ENCODE results near the gene HIVEP2. TPM values are rescaled to one million over a fixed set of nuclear protein-coding genes. Genes with fewer than 3 reads are reported as not detected.
A peak's percentile ranks its signal among the peaks of the same experiment; 100 is the strongest.

The HIVEP2 gene
- total RNA-seq, 2 donors from 2014 or later, result 23.8 to 33.1 TPM

DNA sequence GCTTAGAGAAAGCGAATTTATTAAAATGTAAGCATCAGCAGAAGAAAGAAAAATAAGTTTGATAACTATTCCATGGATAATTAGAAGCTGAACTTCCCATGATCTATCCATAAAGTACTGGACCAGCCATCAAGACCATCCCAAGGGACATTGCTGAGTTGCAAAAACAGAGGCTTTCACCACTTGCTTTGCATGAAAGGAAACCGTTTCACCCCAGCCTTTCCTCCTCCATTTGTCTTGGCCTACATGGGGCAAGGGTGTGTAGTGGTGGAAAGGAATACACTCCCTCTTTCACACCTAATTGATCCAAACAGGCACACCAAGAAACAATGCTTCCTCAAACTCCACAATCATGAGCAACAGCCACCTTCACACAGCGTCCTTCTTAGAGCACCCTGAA lies 10.4 kb downstream of the HIVEP2 start:
- H3K9me3 Mint-ChIP-seq, result peaks cover 0 to 6% of the 10 kb centered on the region in 2 donors
- no peak for DNase-seq (ENCODE audit: low spot score in 2 of 2)
- no peak for ATAC-seq
- peak overlapping the region; percentile 76 to 90 for H3K27ac Mint-ChIP-seq
- H3K36me3 Mint-ChIP-seq, result peaks cover 0 to 38% of the 10 kb centered on the region in 2 donors

DNA sequence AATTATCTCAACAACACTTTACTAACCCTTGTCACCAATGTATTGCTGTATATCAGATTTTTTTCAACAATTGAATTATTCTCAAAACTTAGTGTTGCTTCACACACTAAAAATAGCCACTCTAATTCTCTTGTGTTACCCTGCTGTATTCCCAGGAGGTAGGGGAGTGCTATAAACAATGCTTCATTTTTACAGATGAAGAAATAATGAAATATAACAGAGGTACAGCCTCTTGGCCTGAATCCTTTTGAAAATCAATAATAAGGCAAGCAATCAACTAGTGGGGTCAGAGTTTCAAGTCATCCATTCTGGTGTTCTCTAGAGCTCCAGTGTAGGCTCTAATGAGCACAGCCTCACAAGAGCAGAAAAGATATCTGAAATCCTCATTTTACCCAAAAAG lies 10.9 kb downstream of the HIVEP2 start:
- H3K36me3 Mint-ChIP-seq, result peaks cover 0 to 38% of the 10 kb centered on the region in 2 donors
- peaks cover 0 to 6% of the 10 kb centered on the region in 2 donors for H3K9me3 Mint-ChIP-seq
- ATAC-seq (no peak), DNase-seq (ENCODE audit: low spot score in 2 of 2) (no peak)
- H3K27ac Mint-ChIP-seq, result peak overlapping the region in 1 of 2 donors; percentile 76

DNA sequence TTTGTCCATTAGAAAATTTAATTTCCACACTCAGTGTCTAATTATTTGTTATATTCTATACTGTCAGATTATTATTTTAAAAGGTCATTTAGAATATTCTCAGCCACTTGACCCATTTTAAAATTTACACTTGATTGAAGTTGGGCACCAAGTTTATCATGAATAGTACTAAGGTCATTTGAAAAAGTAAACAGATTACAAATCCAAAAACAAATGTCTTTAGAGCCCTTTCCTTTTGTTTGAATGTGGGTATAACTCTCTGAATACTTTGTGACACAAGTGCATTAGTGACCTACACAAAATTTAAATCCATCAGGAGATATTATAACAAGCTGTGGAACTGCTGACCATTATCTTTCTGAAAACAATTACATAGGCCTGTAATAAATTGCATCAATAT lies 11.3 kb downstream of the HIVEP2 start:
- DNase-seq (ENCODE audit: low spot score in 2 of 2) (no peak), ATAC-seq (no peak)
- Mint-ChIP-seq H3K9me3 (peaks cover 0 to 6% of the 10 kb centered on the region in 2 donors), H3K36me3 (peaks cover 0 to 38% of the 10 kb centered on the region in 2 donors), H3K27ac (peak overlapping the region; percentile 9 to 76)

DNA sequence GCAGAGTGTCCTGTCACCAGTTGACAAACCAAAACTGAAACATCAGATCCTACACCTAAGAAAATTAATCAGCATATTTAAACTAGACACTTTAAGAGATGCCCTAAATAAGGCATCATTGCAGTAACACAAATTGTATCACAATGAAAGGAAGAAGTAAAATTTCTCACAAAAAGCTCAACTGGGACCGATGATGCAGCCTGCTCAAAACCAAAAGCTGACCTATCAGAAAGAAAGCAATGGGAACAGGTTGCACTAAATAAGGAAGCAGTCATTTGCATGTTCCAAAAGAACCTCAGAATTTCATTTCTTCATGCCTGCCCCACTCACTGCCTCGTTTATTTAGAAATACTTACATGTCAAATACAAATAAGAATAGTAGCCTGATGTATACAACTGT lies 12.1 kb downstream of the HIVEP2 start:
- DNase-seq (ENCODE audit: low spot score in 2 of 2) (no peak), ATAC-seq (peak; percentile 16 to 20)
- Mint-ChIP-seq H3K36me3 (peaks cover 0 to 31% of the 10 kb centered on the region in 2 donors), H3K9me3 (peaks cover 0 to 5% of the 10 kb centered on the region in 2 donors), H3K27ac (peak overlapping the region; percentile 71 to 81)

DNA sequence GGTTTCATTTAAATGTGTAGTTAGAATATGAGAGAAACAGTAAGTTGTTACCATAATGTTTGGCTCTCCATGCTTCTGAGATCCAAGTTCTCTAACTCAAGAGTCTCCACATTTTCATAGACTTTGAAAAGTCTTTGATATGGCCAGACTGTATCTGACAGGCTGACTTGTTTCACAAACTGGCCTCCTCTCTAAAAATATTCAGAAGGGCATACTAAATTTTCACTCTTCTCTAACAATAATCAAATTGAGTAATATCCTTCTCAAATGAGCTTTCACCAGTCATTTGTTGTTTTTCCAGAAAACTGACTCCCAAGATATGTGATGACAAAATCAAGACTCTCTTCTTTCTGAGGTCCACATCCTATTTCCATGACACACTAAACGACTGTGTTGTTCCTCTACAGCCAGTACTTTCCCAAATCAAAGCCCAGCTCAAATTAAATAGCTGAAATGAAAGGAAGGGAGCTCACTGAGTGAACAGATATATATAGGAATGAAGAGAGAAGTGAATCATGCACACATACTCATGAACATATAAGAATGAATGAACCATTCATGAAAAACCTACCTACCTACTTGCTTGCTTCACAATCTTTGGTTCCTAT lies 15.1 kb downstream of the HIVEP2 start:
- DNase-seq (ENCODE audit: low spot score in 2 of 2) (no peak), ATAC-seq (peak; percentile 31 to 62)
- H3K9me3 Mint-ChIP-seq, result no peaks in the 10 kb centered on the region
- H3K36me3 Mint-ChIP-seq, result peaks cover 14 to 22% of the 10 kb centered on the region in 2 donors
- H3K27ac Mint-ChIP-seq, result peak overlapping the region; percentile 97 to 99

DNA sequence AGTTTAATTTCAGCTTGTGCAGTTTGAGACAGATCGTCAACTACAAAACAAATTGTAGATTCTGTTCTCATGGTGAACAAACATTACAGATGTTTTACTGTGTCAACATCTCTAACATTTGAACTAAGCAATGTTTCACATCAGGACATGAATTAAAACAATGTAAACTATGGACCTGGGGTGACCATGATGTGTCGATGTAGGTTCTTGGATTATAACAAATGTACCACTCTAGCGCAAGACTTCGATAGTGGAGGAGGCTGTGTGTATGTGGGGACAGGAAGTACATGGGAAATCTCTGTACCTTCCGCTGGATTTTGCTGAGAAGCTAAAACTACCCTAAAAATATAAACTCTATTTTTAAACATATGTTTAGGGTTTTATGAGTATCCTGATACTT lies 17.1 kb downstream of the HIVEP2 start:
- Mint-ChIP-seq H3K9me3 (no peaks in the 10 kb centered on the region), H3K27ac (peak overlapping the region; percentile 97 to 99), H3K36me3 (peaks cover 14 to 17% of the 10 kb centered on the region in 2 donors)
- no peak for ATAC-seq
- DNase-seq (ENCODE audit: low spot score in 2 of 2), result no peak

DNA sequence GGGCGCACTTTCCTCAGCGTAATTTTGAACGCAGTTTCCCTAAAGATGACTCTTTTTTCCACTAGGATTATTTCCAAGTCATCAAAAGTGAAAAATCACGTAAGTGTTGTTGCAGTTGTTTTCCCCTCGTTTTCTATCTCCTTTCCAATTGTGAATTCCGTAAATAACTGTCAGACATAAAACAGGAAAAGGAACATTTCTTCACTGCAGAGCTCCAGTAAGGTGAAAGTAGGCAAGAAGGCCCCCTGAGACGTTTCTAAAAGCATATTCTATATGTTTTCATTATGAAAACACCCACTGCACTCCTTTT lies 17.8 kb downstream of the HIVEP2 start:
- peaks cover 14 to 17% of the 10 kb centered on the region in 2 donors for H3K36me3 Mint-ChIP-seq
- H3K27ac Mint-ChIP-seq, result peak overlapping the region; percentile 97 to 99
- H3K9me3 Mint-ChIP-seq, result no peaks in the 10 kb centered on the region
- DNase-seq (ENCODE audit: low spot score in 2 of 2) (no peak), ATAC-seq (no peak)

DNA sequence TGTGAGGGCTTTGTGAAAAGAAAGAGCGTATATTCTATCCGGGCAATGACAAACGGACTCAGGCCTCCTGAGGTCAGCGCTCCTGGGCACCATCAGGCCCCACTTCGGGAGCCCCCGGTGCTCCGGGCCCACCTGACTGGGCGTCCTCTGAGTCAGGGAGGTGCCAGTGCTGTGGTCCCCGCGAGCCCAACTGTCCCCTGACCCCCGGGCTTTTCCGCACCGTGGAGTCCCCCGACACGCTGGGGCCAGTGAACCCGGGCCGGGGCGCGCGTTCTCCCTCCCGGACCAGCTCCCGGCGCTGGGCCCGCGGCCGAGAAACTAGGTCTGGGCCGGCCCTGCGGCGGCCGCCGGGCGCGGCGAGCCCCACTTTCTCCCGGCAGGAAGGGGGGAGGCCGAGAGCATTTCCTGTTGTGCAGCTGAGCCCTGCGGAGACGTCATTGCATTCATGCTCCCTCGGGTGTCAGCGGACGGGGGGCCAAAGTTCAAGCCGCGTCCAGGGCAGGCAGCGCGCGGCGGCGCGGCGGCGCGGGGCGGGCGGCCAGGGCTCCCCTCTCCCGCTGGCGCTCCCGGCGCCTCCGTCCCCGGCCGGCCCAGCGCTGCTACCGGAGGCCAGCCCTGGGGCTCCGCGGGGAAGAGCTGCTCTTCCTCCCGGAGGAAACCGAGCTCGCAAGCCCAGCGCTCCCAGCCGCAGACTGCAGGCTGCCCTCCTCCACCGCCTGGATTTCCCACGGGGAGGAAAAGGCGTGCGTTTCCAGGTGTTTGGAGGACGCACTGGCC lies 18.3 kb downstream of the HIVEP2 start:
- DNase-seq (ENCODE audit: low spot score in 2 of 2), result peak; percentile 64 to 77
- H3K36me3 Mint-ChIP-seq, result peaks cover 14 to 17% of the 10 kb centered on the region in 2 donors
- peak; percentile 78 for ATAC-seq
- peak overlapping the region; percentile 98 to 99 for H3K27ac Mint-ChIP-seq
- H3K9me3 Mint-ChIP-seq, result no peaks in the 10 kb centered on the region

DNA sequence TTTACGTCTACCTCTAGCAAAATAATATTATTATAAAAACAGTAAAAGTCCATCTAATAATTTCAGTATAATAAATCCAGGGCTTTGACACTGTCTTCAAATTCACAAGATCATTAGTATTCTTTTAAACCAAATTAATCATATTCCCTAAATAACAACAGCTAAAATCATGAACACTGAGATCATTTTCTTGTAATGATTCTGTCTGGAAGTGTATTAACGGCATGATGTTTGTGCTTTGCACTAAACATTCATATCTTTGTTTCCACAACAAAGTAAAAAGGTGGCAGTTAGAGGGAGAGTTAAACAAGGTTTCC lies 18.8 kb downstream of the HIVEP2 start:
- H3K9me3 Mint-ChIP-seq, result no peaks in the 10 kb centered on the region

DNA sequence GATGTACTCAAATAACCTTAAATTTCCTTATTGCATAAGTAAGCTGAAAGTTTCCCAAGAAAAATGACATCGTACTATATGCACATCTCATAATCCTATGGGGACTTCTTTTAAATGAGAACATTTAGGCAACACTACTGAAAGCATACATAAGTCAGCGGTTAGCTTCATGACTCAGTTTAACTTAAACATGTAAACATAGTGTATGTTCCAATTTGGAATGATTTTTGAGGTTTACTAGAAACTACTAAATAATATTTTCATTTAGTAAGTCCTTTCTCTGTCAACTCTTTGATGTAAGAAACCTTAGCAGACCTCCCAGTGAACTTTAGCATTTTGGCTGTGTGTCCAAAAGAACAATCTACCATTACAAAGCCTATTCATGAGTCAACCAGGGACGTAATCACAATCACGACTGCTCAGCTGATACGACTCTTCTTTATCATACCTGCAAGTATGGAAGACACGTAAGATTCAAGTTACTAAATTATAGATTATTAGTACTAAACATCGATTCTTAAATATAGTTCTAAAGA lies 19.3 kb downstream of the HIVEP2 start:
- peak overlapping the region; percentile 98 to 99 for H3K27ac Mint-ChIP-seq
- DNase-seq (ENCODE audit: low spot score in 2 of 2) (no peak), ATAC-seq (peak; percentile 23 to 54)
- peaks cover 14 to 19% of the 10 kb centered on the region in 2 donors for H3K36me3 Mint-ChIP-seq
- no peaks in the 10 kb centered on the region for H3K9me3 Mint-ChIP-seq

More for the DNA sequence above, 18.8 kb downstream of the HIVEP2 start:
- peak overlapping the region; percentile 98 to 99 for H3K27ac Mint-ChIP-seq
- DNase-seq (ENCODE audit: low spot score in 2 of 2) (no peak), ATAC-seq (no peak)
- peaks cover 14 to 17% of the 10 kb centered on the region in 2 donors for H3K36me3 Mint-ChIP-seq

DNA sequence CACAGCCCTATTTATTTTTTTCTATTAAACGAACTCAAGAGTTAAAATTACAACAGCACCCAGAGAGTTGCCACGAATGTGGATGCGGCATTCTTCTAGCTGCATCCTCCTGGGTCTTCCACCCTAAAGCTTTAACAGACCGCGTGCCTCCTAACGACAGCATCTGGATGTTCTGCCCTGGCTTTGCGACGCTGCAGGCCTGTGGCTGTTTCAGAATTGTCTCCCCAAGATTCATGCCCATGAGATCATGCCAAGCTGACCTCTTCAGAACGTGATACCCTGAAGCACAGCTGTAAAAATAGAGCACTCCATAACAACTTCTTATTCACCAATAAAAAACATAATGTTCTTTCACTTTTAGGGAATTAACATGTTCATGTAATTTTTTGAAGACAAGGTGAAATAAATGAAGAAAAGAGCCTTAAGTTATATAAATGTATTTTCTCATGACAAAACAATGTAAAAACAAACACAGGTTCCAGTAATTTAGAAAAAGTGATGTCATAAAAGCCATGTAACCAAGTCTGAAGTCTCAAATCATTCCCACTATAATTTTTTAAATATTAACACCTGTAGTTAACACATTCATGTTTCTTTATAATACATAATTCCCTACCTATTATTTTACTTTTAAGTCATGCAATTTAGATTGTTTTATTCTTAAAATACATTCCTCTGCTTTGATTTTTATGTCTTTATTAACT lies 26.5 kb downstream of the HIVEP2 start:
- Mint-ChIP-seq H3K36me3 (peaks cover 0 to 31% of the 10 kb centered on the region in 2 donors), H3K27ac (peak overlapping the region; percentile 38 to 73), H3K9me3 (no peaks in the 10 kb centered on the region)
- DNase-seq (ENCODE audit: low spot score in 2 of 2) (no peak), ATAC-seq (no peak)

DNA sequence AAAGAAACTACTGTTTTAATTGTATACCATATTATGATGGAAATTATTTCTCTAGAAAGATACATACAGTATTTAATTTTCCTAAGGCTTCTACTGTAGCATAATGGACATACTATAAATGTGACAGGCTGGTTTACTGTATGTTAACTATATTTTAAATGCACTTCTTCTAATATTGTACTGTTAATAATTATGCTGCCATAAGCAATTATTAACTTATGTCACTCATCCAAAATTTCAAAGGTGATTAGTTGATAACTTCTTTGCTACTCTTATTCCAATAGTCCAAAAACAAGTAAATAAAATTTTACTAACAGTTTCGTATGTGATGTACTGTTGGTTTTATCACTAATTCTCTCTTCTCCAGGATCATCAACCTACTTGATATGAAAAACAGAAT lies 28.1 kb downstream of the HIVEP2 start:
- DNase-seq (ENCODE audit: low spot score in 2 of 2) (no peak), ATAC-seq (no peak)
- peaks cover 7 to 38% of the 10 kb centered on the region in 2 donors for H3K36me3 Mint-ChIP-seq
- no peaks in the 10 kb centered on the region for H3K9me3 Mint-ChIP-seq
- H3K27ac Mint-ChIP-seq, result no peak overlapping the region

DNA sequence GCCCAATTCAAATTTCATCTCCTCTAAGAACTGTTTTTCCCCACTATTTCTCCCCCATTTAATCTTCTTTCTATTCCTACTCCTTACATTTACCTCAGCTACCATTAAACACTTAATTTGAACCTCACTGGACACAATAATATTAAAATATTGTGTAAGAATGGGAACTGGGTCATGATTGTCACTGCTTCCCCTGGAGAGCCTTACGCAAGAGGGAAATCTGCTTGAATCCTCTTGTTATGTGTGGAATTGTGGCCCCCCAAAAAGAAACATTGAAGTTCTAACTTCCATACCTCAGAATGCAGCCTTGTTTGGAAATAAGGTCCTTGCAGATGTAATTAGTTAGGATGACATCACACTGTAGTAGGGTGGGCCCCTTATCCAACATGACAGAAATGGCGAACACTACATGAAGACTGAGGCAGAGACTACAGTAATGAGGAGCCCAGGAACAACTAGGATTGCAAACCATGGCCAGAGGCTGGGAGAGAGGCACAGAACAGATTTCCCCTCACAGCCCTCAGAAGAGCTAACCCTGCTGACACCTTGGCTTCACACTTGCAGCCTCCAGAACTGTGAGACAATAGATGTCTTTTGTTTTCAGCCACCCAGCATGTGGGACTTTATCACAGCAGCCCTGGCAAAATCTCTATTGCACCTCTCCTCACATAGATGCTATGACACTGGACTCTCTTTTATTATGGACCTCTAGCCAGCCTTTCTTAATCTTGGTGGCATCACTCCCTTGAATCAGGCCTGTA lies 29.9 kb downstream of the HIVEP2 start:
- ATAC-seq, result no peak
- no peak for DNase-seq (ENCODE audit: low spot score in 2 of 2)

DNA sequence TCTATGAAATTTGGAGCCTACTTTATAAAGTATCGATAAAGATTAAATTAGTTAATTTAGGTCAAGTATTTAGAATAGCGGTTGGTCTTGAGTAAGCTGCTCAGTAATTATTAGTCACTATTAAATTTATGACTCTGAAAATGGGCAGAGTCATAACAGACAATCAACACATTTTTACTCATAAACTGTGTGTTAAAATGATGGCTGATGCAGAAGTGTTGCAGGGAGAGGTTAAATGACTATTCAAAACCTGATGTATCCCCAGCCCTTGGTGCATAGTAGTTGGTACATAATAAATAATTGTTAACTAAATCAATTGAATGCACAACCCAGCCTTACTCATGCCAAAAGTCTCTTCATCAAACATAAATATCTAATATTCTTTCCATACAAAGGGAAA lies 30.6 kb downstream of the HIVEP2 start:
- Mint-ChIP-seq H3K36me3 (peaks cover 7 to 41% of the 10 kb centered on the region in 2 donors), H3K27ac (peak overlapping the region; percentile 63 to 98), H3K9me3 (no peaks in the 10 kb centered on the region)
- ATAC-seq, result no peak
- no peak for DNase-seq (ENCODE audit: low spot score in 2 of 2)

More for the DNA sequence above, 29.9 kb downstream of the HIVEP2 start:
- Mint-ChIP-seq H3K36me3 (peaks cover 7 to 34% of the 10 kb centered on the region in 2 donors), H3K9me3 (no peaks in the 10 kb centered on the region), H3K27ac (peak overlapping the region; percentile 39 to 63)

DNA sequence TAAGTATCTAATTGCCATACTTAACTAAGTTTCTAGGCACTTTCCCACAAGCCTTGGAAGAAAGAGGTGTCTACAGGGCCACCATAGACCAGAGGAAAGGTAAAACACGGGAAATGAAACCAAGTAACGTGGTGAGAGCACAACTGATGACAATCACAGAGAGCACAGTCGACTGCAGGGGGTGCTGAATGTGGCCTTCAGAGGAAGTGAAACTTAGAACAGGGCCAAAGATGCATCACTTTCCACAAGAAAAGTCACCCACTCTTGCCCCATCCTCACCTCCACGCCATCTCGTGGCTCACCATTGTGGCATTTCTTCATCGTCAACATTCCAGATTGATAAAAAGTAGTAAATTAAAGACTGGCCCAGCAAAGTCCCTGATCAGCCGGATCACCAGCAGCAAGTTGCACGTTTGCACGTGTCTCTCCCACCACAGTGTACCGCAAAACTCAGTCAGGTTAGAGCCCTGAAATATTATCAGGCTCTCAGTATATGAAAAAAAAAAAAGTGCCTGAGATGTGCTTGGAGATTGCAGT lies 31.4 kb downstream of the HIVEP2 start:
- Mint-ChIP-seq H3K9me3 (no peaks in the 10 kb centered on the region), H3K27ac (peak overlapping the region; percentile 97 to 98), H3K36me3 (peaks cover 7 to 35% of the 10 kb centered on the region in 2 donors)
- ATAC-seq, result peak; percentile 83 to 85
- peak; percentile 64 to 82 for DNase-seq (ENCODE audit: low spot score in 2 of 2)

DNA sequence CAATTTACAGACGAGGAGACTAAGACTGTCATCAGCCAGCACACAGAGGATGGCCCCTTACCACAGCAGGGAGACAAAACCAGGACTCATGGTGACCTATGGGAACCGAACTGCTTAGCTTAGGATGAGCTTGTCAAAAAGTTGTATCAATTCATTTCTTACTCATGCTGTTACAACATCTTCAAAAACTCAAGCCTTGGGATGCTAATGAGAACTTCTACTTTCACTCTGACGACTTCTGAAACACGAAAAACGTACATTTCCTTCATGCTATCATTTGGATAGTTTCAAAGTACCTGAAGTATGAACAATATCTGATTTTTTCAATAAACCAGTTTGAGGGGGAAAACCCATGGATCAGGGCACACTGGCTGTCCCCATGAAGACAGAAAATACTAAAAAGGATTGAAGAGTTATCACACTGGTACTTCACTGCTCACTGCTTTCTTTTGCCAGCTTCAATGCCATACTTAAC lies 31.9 kb downstream of the HIVEP2 start:
- H3K36me3 Mint-ChIP-seq, result peaks cover 10 to 30% of the 10 kb centered on the region in 2 donors
- H3K9me3 Mint-ChIP-seq, result no peaks in the 10 kb centered on the region
- peak overlapping the region; percentile 97 to 98 for H3K27ac Mint-ChIP-seq
- ATAC-seq, result peak; percentile 79 to 81
- no peak for DNase-seq (ENCODE audit: low spot score in 2 of 2)
